Adrenal gland (tissue), 5 donors: ENCODE measurements around the gene RTEL1.

Experiments used
- POLR2A ChIP-seq, 2 donors: fragments of 450-650 bp; IDR thresholded peaks; one replicate each; pipeline ENCODE4 v1.6.1; 2017; ENCODE audit warnings: antibody characterized with exemption in 2 of 2, mild to moderate bottlenecking in 2 of 2, moderate library complexity in 1 of 2
- TF ChIP-seq, protein P1 (sequence below), 6 experiments: fragments of 450-650 bp in 4 of 6; fragments of 200-600 bp in 2 of 6; sonication (generic) in 1 of 6; IDR thresholded peaks; 1 replicate in 5 of 6; 2 replicates in 1 of 6; pipeline versions ENCODE4 v1.5.1 to v1.8.0; 2016 to 2021; ENCODE audit warnings: antibody characterized with exemption in 6 of 6, mild to moderate bottlenecking in 2 of 6, moderate library complexity in 1 of 6
- donor health status: DM: no; HTN: no; CAD: no.

- TF ChIP-seq POLR2A (IDR thresholded peaks at IDR 0.05) = no peak
- TF ChIP-seq, protein P1, sequence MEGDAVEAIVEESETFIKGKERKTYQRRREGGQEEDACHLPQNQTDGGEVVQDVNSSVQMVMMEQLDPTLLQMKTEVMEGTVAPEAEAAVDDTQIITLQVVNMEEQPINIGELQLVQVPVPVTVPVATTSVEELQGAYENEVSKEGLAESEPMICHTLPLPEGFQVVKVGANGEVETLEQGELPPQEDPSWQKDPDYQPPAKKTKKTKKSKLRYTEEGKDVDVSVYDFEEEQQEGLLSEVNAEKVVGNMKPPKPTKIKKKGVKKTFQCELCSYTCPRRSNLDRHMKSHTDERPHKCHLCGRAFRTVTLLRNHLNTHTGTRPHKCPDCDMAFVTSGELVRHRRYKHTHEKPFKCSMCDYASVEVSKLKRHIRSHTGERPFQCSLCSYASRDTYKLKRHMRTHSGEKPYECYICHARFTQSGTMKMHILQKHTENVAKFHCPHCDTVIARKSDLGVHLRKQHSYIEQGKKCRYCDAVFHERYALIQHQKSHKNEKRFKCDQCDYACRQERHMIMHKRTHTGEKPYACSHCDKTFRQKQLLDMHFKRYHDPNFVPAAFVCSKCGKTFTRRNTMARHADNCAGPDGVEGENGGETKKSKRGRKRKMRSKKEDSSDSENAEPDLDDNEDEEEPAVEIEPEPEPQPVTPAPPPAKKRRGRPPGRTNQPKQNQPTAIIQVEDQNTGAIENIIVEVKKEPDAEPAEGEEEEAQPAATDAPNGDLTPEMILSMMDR (IDR thresholded peaks at IDR 0.05) = no peak
Measured at GRCh38 chr20:63703976-63704748, 46.0 kb downstream of the RTEL1 start.
